H9 (cell line): ENCODE results near the gene FRRS1L. TPM values are rescaled to one million over a fixed set of nuclear protein-coding genes. Genes with fewer than 3 reads are reported as not detected.

ENCODE experiments used
- DNase-seq: peaks from one replicate; pipeline ENCODE4 v3.0.0-alpha.2; 2017
- H2AFZ ChIP-seq: one replicate; pipeline ENCODE4 v1.6.1; 2013; ENCODE audit warnings: mild to moderate bottlenecking, low read length, control low read depth, moderate library complexity
- H2AK5ac ChIP-seq: 2 replicates; pipeline ENCODE4 v1.6.1; 2013; ENCODE audit warnings: low read length, control low read depth, mixed read lengths; ENCODE audit not compliant: insufficient read length
- H2BK120ac ChIP-seq: one replicate; pipeline ENCODE4 v1.6.1; 2013; ENCODE audit warnings: low read depth, mild to moderate bottlenecking, low read length, control low read depth, inconsistent platforms; ENCODE audit not compliant: poor library complexity, severe bottlenecking
- H2BK12ac ChIP-seq: 2 replicates; pipeline ENCODE4 v1.6.1; 2013; ENCODE audit warnings: low read length, control low read depth, mixed read lengths, low read depth; ENCODE audit not compliant: insufficient read length
- H2BK15ac ChIP-seq: 2 replicates; pipeline ENCODE4 v1.6.1; 2013; ENCODE audit warnings: low read depth, low read length, control low read depth
- H2BK20ac ChIP-seq: one replicate; pipeline ENCODE4 v1.6.1; 2013; ENCODE audit warnings: low read depth, mild to moderate bottlenecking, low read length, control low read depth, inconsistent platforms; ENCODE audit not compliant: poor library complexity, severe bottlenecking
- H2BK5ac ChIP-seq: 2 replicates; pipeline ENCODE4 v1.6.1; 2013; ENCODE audit warnings: low read length, control low read depth, mixed read lengths; ENCODE audit not compliant: insufficient read length
- H3K14ac ChIP-seq: 2 replicates; pipeline ENCODE4 v1.6.1; 2013; ENCODE audit warnings: low read length, control low read depth; ENCODE audit not compliant: insufficient read depth
- H3K18ac ChIP-seq: 2 replicates; pipeline ENCODE4 v1.6.1; 2013; ENCODE audit warnings: low read depth, mild to moderate bottlenecking, mixed read lengths, low read length, control low read depth; ENCODE audit not compliant: insufficient read length
- H3K23ac ChIP-seq: 2 replicates; pipeline ENCODE4 v1.6.1; 2013; ENCODE audit warnings: low read length, control low read depth, mixed read lengths, low read depth; ENCODE audit not compliant: insufficient read length
- H3K23me2 ChIP-seq: 2 replicates; pipeline ENCODE4 v1.6.1; 2013; ENCODE audit warnings: low read depth, mild to moderate bottlenecking, mixed read lengths, low read length, control low read depth; ENCODE audit not compliant: insufficient read length, poor library complexity, severe bottlenecking
- H3K27ac ChIP-seq: 2 replicates; pipeline ENCODE4 v1.5.1; 2013; ENCODE audit warnings: low read length, control low read depth, mixed read lengths, low read depth; ENCODE audit not compliant: insufficient read length
- H3K27me3 ChIP-seq: 2 replicates; pipeline ENCODE4 v1.6.1; 2013; ENCODE audit warnings: low read length, control low read depth, inconsistent platforms; ENCODE audit not compliant: insufficient read depth
- H3K4ac ChIP-seq: 2 replicates; pipeline ENCODE4 v1.6.1; 2013; ENCODE audit warnings: low read depth, mild to moderate bottlenecking, control low read depth, inconsistent platforms, low read length, moderate library complexity
- H3K4me1 ChIP-seq: 2 replicates; pipeline ENCODE4 v1.6.1; 2013; ENCODE audit warnings: low read length, control low read depth, inconsistent platforms; ENCODE audit not compliant: insufficient read depth
- H3K4me2 ChIP-seq: 2 replicates; pipeline ENCODE4 v1.6.1; 2013; ENCODE audit warnings: low read length, control low read depth, mixed read lengths; ENCODE audit not compliant: insufficient read length, insufficient read depth
- H3K56ac ChIP-seq: 2 replicates; pipeline ENCODE4 v1.6.1; 2013; ENCODE audit warnings: low read depth, mild to moderate bottlenecking, mixed read lengths, low read length, control low read depth; ENCODE audit not compliant: insufficient read length
- H3K79me1 ChIP-seq: 2 replicates; pipeline ENCODE4 v1.6.1; 2013; ENCODE audit warnings: low read depth, mild to moderate bottlenecking, moderate library complexity, low read length, control low read depth, inconsistent platforms; ENCODE audit not compliant: insufficient read depth, poor library complexity, severe bottlenecking
- H3K79me2 ChIP-seq: 2 replicates; pipeline ENCODE4 v1.6.1; 2013; ENCODE audit warnings: low read length, control low read depth, inconsistent platforms; ENCODE audit not compliant: insufficient read depth
- H3K9ac ChIP-seq: 2 replicates; pipeline ENCODE4 v1.6.1; 2013; ENCODE audit warnings: low read length, control low read depth, mixed read lengths; ENCODE audit not compliant: insufficient read length; ENCODE audit errors: extremely low read depth
- H3K9me3 ChIP-seq: one replicate; pipeline ENCODE4 v1.6.1; 2013; ENCODE audit warnings: low read depth, low read length, inconsistent platforms; ENCODE audit not compliant: control insufficient read depth
- H3T11ph ChIP-seq: one replicate; pipeline ENCODE4 v1.6.1; 2013; ENCODE audit warnings: mild to moderate bottlenecking, low read length, control low read depth, inconsistent platforms
- H4K20me1 ChIP-seq: one replicate; pipeline ENCODE4 v1.6.1; 2013; ENCODE audit not compliant: control insufficient read depth, insufficient read length, insufficient read depth
- H4K5ac ChIP-seq: 2 replicates; pipeline ENCODE4 v1.6.1; 2013; ENCODE audit warnings: low read depth, mild to moderate bottlenecking, mixed read lengths, low read length, control low read depth; ENCODE audit not compliant: insufficient read length
- H4K8ac ChIP-seq: replicated peaks from 2 replicates; pipeline ENCODE4 v1.6.1; 2013; ENCODE audit warnings: low read length, control low read depth, mixed read lengths, low read depth; ENCODE audit not compliant: insufficient read length
- H4K91ac ChIP-seq: 2 replicates; pipeline ENCODE4 v1.6.1; 2013; ENCODE audit warnings: low read depth, mild to moderate bottlenecking, moderate library complexity, mixed read lengths, low read length, control low read depth; ENCODE audit not compliant: insufficient read length
- H3K27ac Mint-ChIP-seq, 3 experiments: 2 replicates in 2 of 3; 3 replicates in 1 of 3; pipeline ENCODE4 v1.8.0; 2020 to 2021; ENCODE audit warnings: mixed read lengths in 3 of 3, mild to moderate bottlenecking in 1 of 3, moderate library complexity in 1 of 3
- H3K27me3 Mint-ChIP-seq: 2 replicates; pipeline ENCODE4 v1.8.0; 2021; ENCODE audit warnings: low read depth, mild to moderate bottlenecking, moderate library complexity, mixed read lengths
- H3K36me3 Mint-ChIP-seq, 3 experiments: 2 replicates in 2 of 3; 3 replicates in 1 of 3; pipeline ENCODE4 v1.8.0; 2020 to 2021; ENCODE audit warnings: low read depth in 3 of 3, mixed read lengths in 3 of 3; ENCODE audit not compliant: insufficient read depth in 1 of 3
- H3K4me1 Mint-ChIP-seq, 2 experiments: 2 replicates each; pipeline ENCODE4 v1.8.0; 2020; ENCODE audit warnings: mixed read lengths in 2 of 2
- H3K4me3 Mint-ChIP-seq, 2 experiments: 2 replicates in 1 of 2; 3 replicates in 1 of 2; pipeline ENCODE4 v1.8.0; 2020 to 2021; ENCODE audit warnings: mild to moderate bottlenecking in 2 of 2, mixed read lengths in 2 of 2, moderate library complexity in 1 of 2
- H3K9me3 Mint-ChIP-seq, 2 experiments: 2 replicates in 1 of 2; 3 replicates in 1 of 2; pipeline ENCODE4 v1.8.0; 2020; ENCODE audit warnings: mild to moderate bottlenecking in 2 of 2, mixed read lengths in 2 of 2, moderate library complexity in 1 of 2
- CTCF ChIP-seq: fragments of 200-600 bp; sonication (generic); conservative IDR thresholded peaks from 3 replicates; pipeline ENCODE4 v1.8.0; 2021; ENCODE audit warnings: antibody characterized with exemption, mild to moderate bottlenecking
- WGBS: extraction: QIAGEN DNeasy Blood & Tissue Kit; methylation state at CpG from one replicate; pipeline ENCODE4 v1.1.7; 2013; ENCODE audit warnings: missing lambda C conversion rate, low lambda C conversion rate, mixed read lengths; ENCODE audit not compliant: insufficient read length; ENCODE audit errors: extremely low coverage; 5-methylcytosine and 5-hydroxymethylcytosine counted together
- total RNA-seq: library from RNA; stranded (reverse); gene quantifications from 2 replicates; pipeline ENCODE4 v1.2.1, GENCODE V29; 2021

FRRS1L gene
- total RNA-seq, 1 experiment from 2014 or later, result 3.3 TPM

GRCh38 chr9:109166171-109166770 lies 778 bp downstream of the FRRS1L start:
- Histone ChIP-seq H3K9ac (no peak overlapping the region), H2BK15ac (no peak overlapping the region), H4K5ac (no peak overlapping the region), H3K27me3 (no peaks in the 10 kb centered on the region; the same call in 1 of the 2 replicates), H3K56ac (no peak overlapping the region), H3K79me2 (no peaks in the 10 kb centered on the region), H3K27ac (no peak overlapping the region), H3K4me2 (peak overlapping the region; percentile 28), H2AFZ (no peak overlapping the region), H3K9me3 (no peaks in the 10 kb centered on the region), H3K23ac (no peak overlapping the region), H3K14ac (no peak overlapping the region), H2AK5ac (no peak overlapping the region), H2BK120ac (no peak overlapping the region), H3K79me1 (no peaks in the 10 kb centered on the region), H2BK12ac (no peak overlapping the region), H4K8ac (no peak overlapping the region), H3T11ph (no peak overlapping the region), H4K20me1 (no peaks in the 10 kb centered on the region), H3K18ac (no peak overlapping the region), H3K4me1 (no peaks in the 10 kb centered on the region), H4K91ac (no peak overlapping the region), H3K4ac (no peak overlapping the region), H2BK5ac (no peak overlapping the region), H2BK20ac (no peak overlapping the region), H3K23me2 (no peaks in the 10 kb centered on the region)
- WGBS, result no CpG with 5 or more reads among the region's 16 CpGs
- peaks cover 8 to 10% of the 10 kb centered on the region in 2 experiments; a peak in 4 of 5 replicates for H3K9me3 Mint-ChIP-seq
- H3K4me3 Mint-ChIP-seq, result peak overlapping the region; percentile 57 to 82
- H3K4me1 Mint-ChIP-seq, result peaks cover 9 to 18% of the 10 kb centered on the region in 2 experiments
- peak; percentile 43 for DNase-seq
- TF ChIP-seq CTCF, result no peak
- H3K36me3 Mint-ChIP-seq, result peaks cover 0 to 15% (median 2%) of the 10 kb centered on the region in 3 experiments; a peak in 5 of 7 replicates
- H3K27me3 Mint-ChIP-seq, result peaks cover 55% of the 10 kb centered on the region
- no peak overlapping the region for H3K27ac Mint-ChIP-seq
